NCI-H226 (cell line): ENCODE measurements around the gene RTEL1.

ENCODE experiments used
- DNase-seq: peaks from one replicate; pipeline ENCODE4 v3.0.0-alpha.2; 2015

The RTEL1 gene

GRCh38 chr20:63690898-63691710 is 33.0 kb downstream of the RTEL1 start:
- no peak for DNase-seq

GRCh38 chr20:63691711-63692435 is 33.8 kb downstream of the RTEL1 start:
- DNase-seq: no peak

- DNase-seq: no peak
Observed at GRCh38 chr20:63692436-63693082, 34.4 kb downstream of the RTEL1 start.

GRCh38 chr20:63693083-63693732 is 35.1 kb downstream of the RTEL1 start:
- DNase-seq: no peak

DNA sequence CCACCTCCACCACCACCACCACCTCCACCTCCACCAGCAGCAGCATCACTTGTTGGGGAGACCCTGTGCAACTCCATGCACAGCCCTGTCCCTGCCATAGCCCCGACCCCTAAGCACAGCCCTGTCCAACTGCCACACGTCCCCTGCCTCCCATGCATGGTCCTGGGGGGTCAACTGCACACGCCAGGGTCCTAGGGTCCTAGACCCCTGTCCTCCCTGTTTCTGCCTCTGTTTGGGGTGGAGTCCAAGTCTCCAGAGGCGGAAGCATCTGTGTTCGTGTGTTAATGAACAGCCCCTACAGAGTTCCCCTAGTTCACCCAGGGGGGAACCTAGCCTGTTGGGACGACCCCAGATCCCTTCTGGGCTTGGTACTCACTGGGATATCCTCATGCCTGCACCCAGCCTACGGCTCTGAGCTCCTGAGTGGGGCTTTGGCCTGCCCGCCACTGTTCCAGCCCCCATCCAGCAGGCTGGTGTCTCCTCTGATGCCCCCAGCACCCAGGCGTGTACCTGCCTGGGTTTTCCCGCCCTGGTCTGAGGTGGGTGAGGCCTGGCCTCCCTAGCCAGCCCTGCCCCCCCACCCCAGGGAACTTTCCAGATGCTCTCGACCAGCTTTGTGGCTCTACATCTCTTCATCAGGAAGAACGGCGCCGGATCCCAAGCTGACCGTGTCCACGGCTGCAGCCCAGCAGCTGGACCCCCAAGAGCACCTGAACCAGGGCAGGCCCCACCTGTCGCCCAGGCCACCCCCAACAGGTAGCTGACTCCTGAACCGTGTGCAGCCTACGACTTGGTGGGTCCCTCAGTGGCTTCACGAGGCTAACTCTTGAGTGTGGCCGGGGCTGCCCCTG is 35.8 kb downstream of the RTEL1 start:
- DNase-seq: no peak

- DNase-seq: no peak
Observed at GRCh38 chr20:63694584-63695423, 36.7 kb downstream of the RTEL1 start.

GRCh38 chr20:63695424-63696305 is 37.6 kb downstream of the RTEL1 start:
- no peak for DNase-seq

- DNase-seq: peak; percentile 85
Observed at GRCh38 chr20:63696306-63696627, 38.2 kb downstream of the RTEL1 start.

DNA sequence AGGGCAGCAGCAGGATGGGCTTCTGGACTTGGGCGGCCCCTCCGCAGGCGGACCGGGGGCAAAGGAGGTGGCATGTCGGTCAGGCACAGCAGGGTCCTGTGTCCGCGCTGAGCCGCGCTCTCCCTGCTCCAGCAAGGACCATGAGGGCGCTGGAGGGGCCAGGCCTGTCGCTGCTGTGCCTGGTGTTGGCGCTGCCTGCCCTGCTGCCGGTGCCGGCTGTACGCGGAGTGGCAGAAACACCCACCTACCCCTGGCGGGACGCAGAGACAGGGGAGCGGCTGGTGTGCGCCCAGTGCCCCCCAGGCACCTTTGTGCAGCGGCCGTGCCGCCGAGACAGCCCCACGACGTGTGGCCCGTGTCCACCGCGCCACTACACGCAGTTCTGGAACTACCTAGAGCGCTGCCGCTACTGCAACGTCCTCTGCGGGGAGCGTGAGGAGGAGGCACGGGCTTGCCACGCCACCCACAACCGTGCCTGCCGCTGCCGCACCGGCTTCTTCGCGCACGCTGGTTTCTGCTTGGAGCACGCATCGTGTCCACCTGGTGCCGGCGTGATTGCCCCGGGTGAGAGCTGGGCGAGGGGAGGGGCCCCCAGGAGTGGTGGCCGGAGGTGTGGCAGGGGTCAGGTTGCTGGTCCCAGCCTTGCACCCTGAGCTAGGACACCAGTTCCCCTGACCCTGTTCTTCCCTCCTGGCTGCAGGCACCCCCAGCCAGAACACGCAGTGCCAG is 38.7 kb downstream of the RTEL1 start, which contains the start of gene TNFRSF6B:
Gene TNFRSF6B, plus strand, starts transcription at position 25 of the 729 bp plus-strand sequence. Its CDS starts 116 bp downstream, at position 141.
- no peak for DNase-seq

- no peak for DNase-seq
Observed at GRCh38 chr20:63697357-63697867, 39.3 kb downstream of the RTEL1 start.

DNA sequence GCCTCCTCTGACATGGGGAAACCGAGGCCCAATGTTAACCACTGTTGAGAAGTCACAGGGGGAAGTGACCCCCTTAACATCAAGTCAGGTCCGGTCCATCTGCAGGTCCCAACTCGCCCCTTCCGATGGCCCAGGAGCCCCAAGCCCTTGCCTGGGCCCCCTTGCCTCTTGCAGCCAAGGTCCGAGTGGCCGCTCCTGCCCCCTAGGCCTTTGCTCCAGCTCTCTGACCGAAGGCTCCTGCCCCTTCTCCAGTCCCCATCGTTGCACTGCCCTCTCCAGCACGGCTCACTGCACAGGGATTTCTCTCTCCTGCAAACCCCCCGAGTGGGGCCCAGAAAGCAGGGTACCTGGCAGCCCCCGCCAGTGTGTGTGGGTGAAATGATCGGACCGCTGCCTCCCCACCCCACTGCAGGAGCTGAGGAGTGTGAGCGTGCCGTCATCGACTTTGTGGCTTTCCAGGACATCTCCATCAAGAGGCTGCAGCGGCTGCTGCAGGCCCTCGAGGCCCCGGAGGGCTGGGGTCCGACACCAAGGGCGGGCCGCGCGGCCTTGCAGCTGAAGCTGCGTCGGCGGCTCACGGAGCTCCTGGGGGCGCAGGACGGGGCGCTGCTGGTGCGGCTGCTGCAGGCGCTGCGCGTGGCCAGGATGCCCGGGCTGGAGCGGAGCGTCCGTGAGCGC is 39.9 kb downstream of the RTEL1 start:
- DNase-seq: no peak

DNA sequence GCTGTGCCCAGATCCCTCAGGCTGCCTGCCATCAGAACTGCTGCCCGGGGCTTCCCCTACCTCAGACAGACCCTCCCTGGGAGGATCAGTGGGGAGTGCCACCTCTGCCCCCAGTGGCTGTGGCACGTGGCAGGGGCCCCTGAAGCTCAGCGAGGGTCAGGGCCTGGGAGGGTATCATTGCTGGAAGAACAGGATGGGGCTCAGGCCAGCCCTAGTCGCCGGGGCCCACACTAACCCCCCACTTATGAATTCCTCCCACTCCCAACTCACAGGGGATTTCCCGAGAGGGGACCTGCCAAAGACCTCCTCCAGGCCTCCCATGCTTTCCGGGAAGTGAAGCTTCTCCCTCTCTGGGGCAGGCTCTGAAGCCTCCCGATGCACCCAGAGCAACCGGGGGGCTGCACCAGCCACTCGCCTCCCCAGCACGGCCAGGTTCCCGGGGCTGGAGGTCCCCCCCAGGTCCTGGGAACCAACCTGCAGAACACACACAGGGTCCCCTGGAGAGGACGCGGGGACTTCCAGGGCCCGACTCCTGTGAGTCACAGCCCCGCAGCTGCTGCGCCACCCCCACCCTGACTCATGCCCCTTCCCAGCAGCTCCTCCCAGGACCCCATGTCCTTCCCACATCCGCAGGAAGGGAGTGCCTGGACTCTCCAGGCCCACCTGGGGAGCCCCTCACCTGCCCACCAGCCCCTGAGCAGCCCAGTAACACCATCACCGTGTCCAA is 40.8 kb downstream of the RTEL1 start:
- DNase-seq: peak; percentile 75

DNA sequence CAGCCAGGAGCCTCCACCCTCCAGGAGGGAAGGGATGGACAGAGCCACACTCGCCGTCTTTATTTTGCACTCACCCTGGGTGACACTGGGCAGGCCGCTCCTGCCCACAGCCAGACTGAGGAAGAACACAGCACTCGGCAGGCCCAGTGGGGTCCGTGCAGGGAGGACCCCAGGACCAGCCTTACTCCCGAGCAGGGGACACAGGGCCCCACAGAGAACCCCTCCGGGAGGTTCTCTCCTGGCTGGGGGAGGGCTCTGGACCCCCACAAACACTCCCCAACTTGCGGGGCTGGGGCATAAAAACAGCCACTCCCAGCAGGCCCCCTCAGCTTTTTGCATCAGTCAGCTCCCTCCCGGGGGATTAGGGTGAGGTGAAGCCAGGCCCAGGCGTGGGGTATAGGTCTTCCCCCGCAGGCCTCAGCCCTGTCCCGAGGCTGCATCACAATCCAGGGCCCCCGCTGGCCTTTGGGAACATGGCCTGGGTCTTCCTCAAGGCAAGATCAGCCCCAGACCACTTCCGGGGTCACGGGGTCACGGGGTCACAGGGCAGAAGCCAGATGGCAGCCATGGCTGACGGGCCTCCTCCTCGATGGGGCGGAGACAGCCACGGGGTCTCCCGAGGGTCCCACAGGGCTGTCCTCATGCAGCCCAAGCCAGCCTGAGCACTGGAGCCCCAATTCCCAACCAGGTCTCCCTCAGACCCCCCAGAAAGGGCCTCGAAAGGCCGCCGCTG is 41.5 kb downstream of the RTEL1 start:
- no peak for DNase-seq

DNA sequence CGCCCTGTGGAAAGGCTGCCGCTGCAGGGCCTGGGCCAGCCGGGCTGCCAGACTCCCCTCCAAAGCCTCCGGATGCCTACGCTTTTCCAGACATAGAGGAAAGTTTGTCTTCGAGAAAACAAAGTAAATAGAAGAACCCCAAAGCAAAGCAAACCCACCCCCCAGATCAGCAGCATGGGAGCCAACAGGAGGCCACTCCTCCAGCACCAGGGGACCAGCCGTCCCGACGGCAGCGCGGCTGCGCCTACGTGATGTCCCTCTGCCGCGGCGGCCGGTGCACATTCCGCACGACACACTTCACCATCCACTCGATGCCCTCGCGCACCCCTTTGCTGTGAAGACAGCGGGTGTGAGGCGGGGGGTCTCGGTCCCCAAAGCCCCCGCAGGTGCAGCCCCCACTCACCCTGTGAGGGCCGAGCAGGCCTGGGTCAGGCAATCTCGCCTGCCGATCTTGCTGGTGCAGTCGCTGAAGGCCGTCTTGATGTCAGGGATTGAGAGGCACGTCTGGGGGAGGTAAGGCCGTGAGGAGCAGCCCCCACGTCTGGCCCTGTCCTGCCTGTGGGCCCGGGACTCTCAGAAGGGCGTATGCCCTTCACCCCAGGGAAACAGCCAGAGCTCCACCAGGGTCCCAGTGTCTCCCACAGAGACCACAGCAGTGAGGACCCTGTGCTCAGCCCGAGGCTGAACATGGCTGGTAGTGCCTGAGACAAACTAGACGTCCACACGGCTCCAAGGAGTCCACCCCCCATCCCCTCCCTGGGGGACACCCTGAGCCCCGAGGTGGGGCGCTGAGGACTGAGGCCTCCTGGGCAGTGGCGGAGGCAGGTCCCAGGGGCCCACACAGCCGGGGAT is 42.3 kb downstream of the RTEL1 start:
- DNase-seq: no peak

GRCh38 chr20:63701051-63701328 is 42.9 kb downstream of the RTEL1 start:
- DNase-seq: no peak

DNA sequence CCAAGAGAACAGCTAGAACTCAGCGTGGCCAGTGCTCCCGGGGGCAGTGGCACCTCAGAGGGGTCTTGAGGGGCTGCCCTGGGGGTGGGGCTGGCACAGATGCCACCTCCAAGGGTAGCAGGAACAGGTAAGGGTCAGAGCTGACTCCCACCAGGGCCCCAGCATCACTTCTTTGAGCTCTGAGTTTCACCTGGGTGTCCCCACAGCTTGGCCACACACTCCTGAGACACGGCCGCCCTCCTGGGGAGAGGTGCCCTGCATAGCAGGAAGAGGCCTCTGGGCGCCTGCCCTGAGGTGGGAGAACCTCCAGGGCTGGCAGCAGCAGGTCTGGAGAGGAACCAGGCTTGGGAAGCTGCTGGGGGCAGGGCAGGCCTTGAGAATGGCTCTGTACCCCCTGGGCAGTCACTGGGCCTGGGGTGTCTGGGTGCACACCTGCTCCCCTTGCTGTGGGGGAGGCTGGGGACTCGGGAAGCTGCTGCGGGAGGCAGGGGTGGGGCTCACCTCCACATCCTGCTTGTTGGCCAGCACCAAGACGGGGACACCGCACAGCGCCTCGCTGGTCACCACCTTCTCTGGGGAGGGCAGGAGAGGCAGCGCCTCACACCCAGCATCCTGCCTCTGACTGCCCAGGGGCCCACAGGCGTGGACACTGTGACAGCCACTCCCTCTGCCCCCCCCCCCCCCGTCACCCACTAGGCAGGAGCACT is 43.4 kb downstream of the RTEL1 start:
- DNase-seq: no peak
